ENCODE measurements around the gene FAM53C. TPM values are rescaled to one million over a fixed set of nuclear protein-coding genes. Genes with fewer than 3 reads are reported as not detected.

Gene FAM53C
- total and polyA plus RNA-seq, 10 of the 15 experiments (the other 5 are each of a cell fraction or from before 2014, with no cell fraction given), result 8.0 to 31.3 (median 24.0) TPM

GRCh38 chr5:138352071-138352721 lies 14.1 kb downstream of the FAM53C start, which contains the start of gene KDM3B (continued):
- TF ChIP-seq BRCA1 (IDR thresholded peaks at IDR 0.05; ENCODE audit: low read depth, low read length), result no peak
- no peak for TF ChIP-seq CBFB (IDR thresholded peaks at IDR 0.05; ENCODE audit: low read depth)
- TF ChIP-seq ZBTB33 (IDR thresholded peaks at IDR 0.05), result peak; percentile 96
- 0 out of 2 replicates have a peak, but pooled peaks have one; percentile 21 for TF ChIP-seq CHD2 (IDR thresholded peaks at IDR 0.05; ENCODE audit: borderline replicate concordance, low read depth, low read length)
- TF ChIP-seq ZSCAN29 (IDR thresholded peaks at IDR 0.05), result no peak
- TF ChIP-seq NFIC (IDR thresholded peaks at IDR 0.05; ENCODE audit: low read depth, low read length), result no peak
- TF ChIP-seq CHD1 (IDR thresholded peaks at IDR 0.05; ENCODE audit: low read depth, low read length), result no peak
- no peak for TF ChIP-seq E4F1 (IDR thresholded peaks at IDR 0.05; ENCODE audit: borderline replicate concordance, partially characterized antibody)
- peak; percentile 31; the same call in 1 of the 2 replicates for TF ChIP-seq NR2C1 (IDR thresholded peaks at IDR 0.05)
- TF ChIP-seq PAX5 (IDR thresholded peaks at IDR 0.05; ENCODE audit: borderline replicate concordance, low read depth, low read length), result 0 out of 2 replicates have a peak, but pooled peaks have one; percentile 16
- TF ChIP-seq HDGF (IDR thresholded peaks at IDR 0.05), result 0 out of 2 replicates have a peak, but pooled peaks have one; percentile 20
- no peak for TF ChIP-seq RELB (IDR thresholded peaks at IDR 0.05; ENCODE audit: low read depth)
- no peak for TF ChIP-seq KAT2A (conservative IDR thresholded peaks at IDR 0.05; ENCODE audit: control insufficient read depth, low read depth, low read length)
- TF ChIP-seq SP1 (IDR thresholded peaks at IDR 0.05; ENCODE audit: low read depth, low read length), result peak; percentile 79
- no peak for TF ChIP-seq PML (IDR thresholded peaks at IDR 0.05; ENCODE audit: low read length)
- peak; percentile 50 for TF ChIP-seq BCL3 (IDR thresholded peaks at IDR 0.05; ENCODE audit: borderline replicate concordance, insufficient read depth, low read depth, low read length, poor library complexity, severe bottlenecking)
- no peak for TF ChIP-seq NFXL1 (IDR thresholded peaks at IDR 0.05; ENCODE audit: borderline replicate concordance)
- no peak for TF ChIP-seq ZBED1 (IDR thresholded peaks at IDR 0.05; ENCODE audit: borderline replicate concordance)
- peak; percentile 65 for TF ChIP-seq HCFC1 (IDR thresholded peaks at IDR 0.05; ENCODE audit: low read length)
- no peak for TF ChIP-seq SREBF1 (IDR thresholded peaks at IDR 0.05; ENCODE audit: low read length)
- TF ChIP-seq CREM (IDR thresholded peaks at IDR 0.05; ENCODE audit: low read depth), result 0 out of 2 replicates have a peak, but pooled peaks have one; percentile 2

All from GM12878 (cell line).